Stimulated activated CD8-positive, alpha-beta memory T cell treated with anti-CD3 and anti-CD28 coated beads, Interleukin-12 subunit alpha, Interleukin-12 subunit beta, amount 100 ng/mL, for 24 hours (primary cell): ENCODE measurements around the gene CEP131.

Source experiments
- DNase-seq: peaks from one replicate; pipeline ENCODE4 v3.0.0-alpha.2; 2020; ENCODE audit errors: extremely low read depth

The CEP131 gene

GRCh38 chr17:81222906-81223761 is at the start of gene CEP131:
Gene CEP131 (minus strand): TSS chr17:81222965. CDS start chr17:81220056, 2,909 bp downstream.
- peak; percentile 99 for DNase-seq

GRCh38 chr17:81271226-81271625 is 48.5 kb upstream of the CEP131 start:
- DNase-seq = no peak

GRCh38 chr17:81270279-81270678 is 47.5 kb upstream of the CEP131 start:
- no peak for DNase-seq

GRCh38 chr17:81267390-81268067 is 44.8 kb upstream of the CEP131 start:
- DNase-seq = no peak

GRCh38 chr17:81265576-81265975 is 42.8 kb upstream of the CEP131 start:
- no peak for DNase-seq

- no peak for DNase-seq
Measured at GRCh38 chr17:81264640-81265039, 41.9 kb upstream of the CEP131 start.

- DNase-seq = no peak
Measured at GRCh38 chr17:81263371-81264181, 40.8 kb upstream of the CEP131 start.

- no peak for DNase-seq
Measured at GRCh38 chr17:81261582-81262336, 39.0 kb upstream of the CEP131 start.

- no peak for DNase-seq
Measured at GRCh38 chr17:81261096-81261495, 38.3 kb upstream of the CEP131 start.

GRCh38 chr17:81260641-81261040 is 37.9 kb upstream of the CEP131 start:
- DNase-seq = no peak

GRCh38 chr17:81260171-81260570 is 37.4 kb upstream of the CEP131 start:
- no peak for DNase-seq

- DNase-seq = no peak
Measured at GRCh38 chr17:81259058-81259605, 36.4 kb upstream of the CEP131 start.

GRCh38 chr17:81258292-81258691 is 35.5 kb upstream of the CEP131 start:
- no peak for DNase-seq

- DNase-seq = no peak
Measured at GRCh38 chr17:81257533-81257932, 34.8 kb upstream of the CEP131 start.

- DNase-seq = no peak
Measured at GRCh38 chr17:81256616-81257015, 33.9 kb upstream of the CEP131 start.

- DNase-seq = no peak
Measured at GRCh38 chr17:81254955-81255717, 32.4 kb upstream of the CEP131 start.

- peak; percentile 19 for DNase-seq
Measured at GRCh38 chr17:81253358-81254131, 30.8 kb upstream of the CEP131 start.

- DNase-seq = no peak
Measured at GRCh38 chr17:81252987-81253329, 30.2 kb upstream of the CEP131 start.

GRCh38 chr17:81252326-81252986 is 29.7 kb upstream of the CEP131 start:
- no peak for DNase-seq
